ENCODE data around the gene ACTG2. TPM values are rescaled to one million over a fixed set of nuclear protein-coding genes. Genes with fewer than 3 reads are reported as not detected.

The ACTG2 gene
- total and polyA plus RNA-seq, 8 donors = 143 to 2,977 (median 957) TPM

- no peak overlapping the region for H3K4me3 ChIP-seq
- H3K27ac ChIP-seq = no peak overlapping the region
- H3K9me3 ChIP-seq = no peaks in the 10 kb centered on the region
- TF ChIP-seq EP300 (IDR thresholded peaks at IDR 0.05) = no peak
- no peak for TF ChIP-seq POLR2AphosphoS5 (IDR thresholded peaks at IDR 0.05)
- no peak for TF ChIP-seq POLR2A (IDR thresholded peaks at IDR 0.05)
- no peak for TF ChIP-seq CTCF (IDR thresholded peaks at IDR 0.05)
- DNase-seq = no peak
- peaks cover 0 to 4% (median 0%) of the 10 kb centered on the region in 4 donors for H3K4me1 ChIP-seq
- no peaks in the 10 kb centered on the region for H3K27me3 ChIP-seq
- intact Hi-C loops (cut with DNase I; ENCODE audit: low total_unique reads) = no loop called here
- peaks cover 32 to 97% (median 94%) of the 10 kb centered on the region in 4 donors for H3K36me3 ChIP-seq
These were observed 36.6 kb upstream of the ACTG2 start for GRCh38 chr2:73856214-73856613.

- H3K4me1 ChIP-seq = no peaks in the 10 kb centered on the region
- H3K9me3 ChIP-seq = no peaks in the 10 kb centered on the region
- WGBS, 5 donors = 84 to 95% (median 91%) methylated on average over 6 of the region's 6 CpGs
- DNase-seq = no peak
- TF ChIP-seq EP300 (IDR thresholded peaks at IDR 0.05) (no peak), POLR2AphosphoS5 (IDR thresholded peaks at IDR 0.05) (no peak), CTCF (IDR thresholded peaks at IDR 0.05) (no peak), POLR2A (IDR thresholded peaks at IDR 0.05) (no peak)
- no peak overlapping the region for H3K4me3 ChIP-seq
- no peaks in the 10 kb centered on the region for H3K27me3 ChIP-seq
- intact Hi-C loops (cut with DNase I; ENCODE audit: low total_unique reads) = no loop called here
- H3K27ac ChIP-seq = no peak overlapping the region
- peaks cover 21 to 97% (median 94%) of the 10 kb centered on the region in 4 donors for H3K36me3 ChIP-seq
These were observed 32.9 kb upstream of the ACTG2 start for GRCh38 chr2:73859721-73860586.

GRCh38 chr2:73862987-73863386, 29.8 kb upstream of the ACTG2 start:
- intact Hi-C loops (cut with DNase I; ENCODE audit: low total_unique reads) = no loop called here
- Histone ChIP-seq H3K36me3 (peaks cover 16 to 92% (median 90%) of the 10 kb centered on the region in 4 donors), H3K27me3 (no peaks in the 10 kb centered on the region), H3K4me1 (no peaks in the 10 kb centered on the region), H3K27ac (no peak overlapping the region), H3K9me3 (no peaks in the 10 kb centered on the region), H3K4me3 (no peak overlapping the region)
- WGBS, 5 donors = 30 to 75% (median 48%) methylated on average over 2 of the region's 2 CpGs
- TF ChIP-seq CTCF (IDR thresholded peaks at IDR 0.05) (no peak), POLR2AphosphoS5 (IDR thresholded peaks at IDR 0.05) (no peak), EP300 (IDR thresholded peaks at IDR 0.05) (no peak), POLR2A (IDR thresholded peaks at IDR 0.05) (no peak)
- no peak for DNase-seq

- no peaks in the 10 kb centered on the region for H3K27me3 ChIP-seq
- intact Hi-C loops (cut with DNase I; ENCODE audit: low total_unique reads) = no loop called here
- TF ChIP-seq POLR2AphosphoS5 (IDR thresholded peaks at IDR 0.05) = no peak
- peaks cover 0 to 11% (median 3%) of the 10 kb centered on the region in 4 donors for H3K4me1 ChIP-seq
- H3K27ac ChIP-seq = peak overlapping the region in 1 of 5 donors; percentile 35
- no peaks in the 10 kb centered on the region for H3K9me3 ChIP-seq
- peaks cover 0 to 40% (median 40%) of the 10 kb centered on the region in 4 donors for H3K36me3 ChIP-seq
- no peak overlapping the region for H3K4me3 ChIP-seq
- no peak for DNase-seq
- 83 to 95% (median 92%) methylated on average over 9 of the region's 9 CpGs for WGBS, 5 donors
These were observed 24.4 kb upstream of the ACTG2 start for GRCh38 chr2:73868204-73868978.
